IPS-18c (cell line): ENCODE results near the gene ACD.

Experiments
- H3K4me3 ChIP-seq: 2 replicates; pipeline ENCODE4 v1.7.0; 2013; ENCODE audit warnings: low read depth, mild to moderate bottlenecking, low read length, moderate library complexity; ENCODE audit not compliant: insufficient read depth
- H3K9me3 ChIP-seq: one replicate; pipeline ENCODE4 v1.6.1; 2013; ENCODE audit warnings: mild to moderate bottlenecking, low read length, moderate library complexity; ENCODE audit not compliant: control insufficient read depth, insufficient read depth

The ACD gene

DNA sequence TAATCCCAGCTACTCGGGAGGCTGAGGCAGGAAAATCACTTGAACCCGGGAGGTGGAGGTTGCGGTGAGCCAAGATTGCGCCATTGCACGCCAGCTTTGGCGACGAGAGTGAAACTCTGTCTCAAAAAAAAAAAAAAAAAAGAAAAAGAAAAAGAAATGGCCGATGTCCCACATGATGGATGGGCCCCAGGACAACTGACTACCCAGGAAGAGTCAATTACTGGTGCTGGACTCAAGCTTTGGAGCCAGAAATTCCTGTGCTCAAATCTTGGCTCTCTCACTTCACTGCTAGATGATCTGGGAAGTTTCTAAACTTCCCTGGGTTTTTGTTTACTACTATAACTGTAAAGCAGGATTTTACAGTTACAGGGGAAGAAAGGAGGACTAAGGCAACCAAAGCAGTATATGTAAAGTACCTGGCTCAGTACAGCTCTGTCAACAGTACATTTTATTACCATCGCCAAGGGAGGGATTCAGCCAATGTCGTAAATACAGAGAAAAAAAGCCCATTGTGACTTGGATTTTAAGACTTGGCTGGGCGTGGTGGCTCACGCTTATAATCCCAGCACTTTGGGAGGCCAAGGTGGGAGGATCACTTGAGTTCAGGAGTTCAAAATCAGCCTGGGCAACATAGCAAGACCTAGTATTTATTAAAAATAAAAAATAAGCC is 18.4 kb upstream of the ACD start:
- no peak overlapping the region for H3K4me3 ChIP-seq
- peaks cover 2% of the 10 kb centered on the region for H3K9me3 ChIP-seq

DNA sequence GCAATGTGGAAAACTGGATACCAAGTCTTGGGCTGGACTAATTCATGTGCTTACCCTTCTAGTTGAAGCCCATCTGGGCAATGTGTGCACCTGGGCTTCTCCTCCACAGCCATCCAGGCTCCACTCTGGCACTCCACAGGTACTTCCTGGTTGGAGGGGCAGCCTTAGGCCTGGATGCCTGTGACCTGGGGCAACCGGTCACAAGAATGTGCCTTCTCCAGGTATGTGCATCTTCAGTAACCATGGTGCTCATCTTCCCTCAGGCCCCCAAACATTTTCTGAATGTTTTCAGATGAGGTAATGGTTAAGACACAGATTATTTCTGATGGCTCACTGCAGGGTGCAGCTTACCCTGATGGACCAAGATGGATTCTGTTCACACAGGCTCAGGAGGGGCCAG is 17.7 kb upstream of the ACD start:
- H3K9me3 ChIP-seq: peaks cover 2% of the 10 kb centered on the region
- no peak overlapping the region for H3K4me3 ChIP-seq

DNA sequence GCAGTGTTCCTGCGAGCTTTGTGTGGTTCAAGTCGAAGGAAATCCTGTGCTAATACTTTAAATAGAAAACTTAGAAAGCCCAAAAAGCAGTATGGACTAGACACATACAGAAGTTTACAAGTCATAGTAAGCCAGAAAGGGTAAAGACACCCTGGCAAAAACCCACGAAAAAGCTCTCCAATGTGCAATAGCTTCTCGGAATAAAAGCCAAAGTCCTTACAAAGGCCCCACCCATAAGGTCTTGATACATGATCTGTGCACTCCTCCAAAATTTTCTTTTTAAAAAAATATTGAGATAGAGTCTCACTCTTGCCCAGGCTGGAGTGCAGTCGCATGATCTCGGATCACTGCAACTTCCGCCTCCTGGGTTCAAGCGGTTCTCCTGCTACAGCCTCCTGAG is 16.9 kb upstream of the ACD start:
- Histone ChIP-seq H3K4me3 (no peak overlapping the region), H3K9me3 (peaks cover 2% of the 10 kb centered on the region)

DNA sequence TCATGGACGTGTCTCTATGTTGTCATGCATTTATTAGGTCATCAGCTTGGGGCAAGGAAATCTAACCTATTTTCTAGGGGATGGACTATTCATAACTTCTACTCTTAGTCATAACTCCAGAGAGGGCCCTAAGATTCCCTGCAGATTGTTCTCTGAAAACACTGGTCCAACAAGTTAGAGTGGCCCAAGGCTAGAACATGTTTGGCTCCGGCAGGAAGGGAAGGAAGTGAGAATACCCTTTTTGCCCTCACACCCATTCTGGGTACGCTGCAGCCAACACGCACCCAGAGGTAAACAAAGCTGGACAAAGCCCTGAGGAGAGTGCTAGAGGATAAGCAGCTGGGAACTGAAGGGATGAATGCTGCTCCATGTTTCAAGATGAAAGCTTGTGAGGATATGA is 16.5 kb upstream of the ACD start:
- no peak overlapping the region for H3K4me3 ChIP-seq
- peaks cover 2% of the 10 kb centered on the region for H3K9me3 ChIP-seq

DNA sequence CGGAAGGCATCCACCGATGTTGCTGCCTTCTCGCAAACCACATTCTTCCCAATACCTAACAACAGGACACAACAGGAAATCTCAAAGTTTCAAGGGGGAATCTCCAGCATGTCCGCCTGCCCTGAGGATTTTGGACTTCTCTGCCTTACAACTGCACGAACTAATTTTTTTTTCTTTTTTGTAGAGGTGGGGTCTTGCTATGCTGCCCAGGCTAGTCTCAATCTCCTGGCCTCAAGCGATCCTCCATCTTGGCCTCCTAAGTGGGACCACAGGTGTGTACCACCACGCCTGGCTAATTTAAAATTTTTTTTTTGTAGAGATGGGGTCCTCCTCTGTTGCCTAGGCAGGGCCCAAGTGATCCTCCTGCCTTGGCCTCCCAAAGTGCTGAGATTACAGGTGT is 15.9 kb upstream of the ACD start:
- Histone ChIP-seq H3K9me3 (peaks cover 2% of the 10 kb centered on the region), H3K4me3 (no peak overlapping the region)

DNA sequence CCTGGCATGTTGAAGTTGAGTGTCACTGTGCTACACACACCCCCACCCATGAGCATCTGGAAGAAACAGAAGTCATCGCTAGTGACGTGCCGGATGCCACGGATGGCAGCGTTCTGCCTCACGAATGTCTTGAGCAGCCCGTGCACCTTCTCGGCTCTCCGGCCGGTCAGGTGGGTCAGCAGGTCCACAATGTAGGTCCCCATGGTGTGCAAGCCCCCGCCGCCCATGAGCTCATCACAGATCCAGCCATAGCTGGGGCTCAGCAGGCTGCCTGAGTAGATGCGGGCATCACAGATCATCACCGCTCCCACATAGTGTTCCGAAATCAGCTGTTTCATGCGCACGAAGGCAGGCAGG is 15.5 kb upstream of the ACD start:
- Histone ChIP-seq H3K4me3 (no peak overlapping the region), H3K9me3 (peaks cover 2% of the 10 kb centered on the region)

DNA sequence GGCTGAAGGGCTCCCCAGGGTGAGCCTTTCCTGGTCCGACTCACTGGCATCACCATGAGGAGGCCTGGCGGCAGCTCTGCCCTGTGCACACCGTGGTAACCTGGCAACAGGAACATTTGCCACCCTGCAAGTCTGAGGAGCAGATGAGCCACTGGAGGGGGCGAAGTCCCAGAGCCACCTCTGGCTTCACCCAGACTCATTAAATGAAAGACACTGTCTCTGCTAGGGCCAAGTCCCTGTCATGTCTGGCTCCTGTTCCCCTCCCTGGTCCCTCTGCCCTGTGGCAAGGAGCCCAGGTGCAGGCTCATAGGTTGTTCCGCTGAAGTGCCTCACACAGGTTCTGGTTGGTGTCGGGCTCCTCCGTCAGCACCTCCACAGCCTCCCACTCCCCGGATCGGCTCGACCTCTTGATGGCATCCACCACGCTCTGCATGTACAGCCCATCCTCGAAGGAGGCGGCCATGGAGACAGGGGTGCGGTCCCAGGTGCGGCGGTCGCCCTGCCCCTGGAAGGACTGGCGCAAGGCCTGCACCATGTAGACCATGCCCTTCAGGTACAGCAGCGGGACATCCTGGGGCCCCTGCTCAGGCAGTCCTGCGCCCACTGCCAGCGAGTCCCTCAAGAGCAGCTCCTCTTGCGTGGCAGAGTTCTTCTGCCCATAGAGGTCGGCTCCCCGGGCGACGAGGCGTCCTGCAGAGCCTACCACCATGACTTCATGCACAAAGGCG is 15.0 kb upstream of the ACD start:
- H3K9me3 ChIP-seq: peaks cover 2% of the 10 kb centered on the region
- H3K4me3 ChIP-seq: no peak overlapping the region

DNA sequence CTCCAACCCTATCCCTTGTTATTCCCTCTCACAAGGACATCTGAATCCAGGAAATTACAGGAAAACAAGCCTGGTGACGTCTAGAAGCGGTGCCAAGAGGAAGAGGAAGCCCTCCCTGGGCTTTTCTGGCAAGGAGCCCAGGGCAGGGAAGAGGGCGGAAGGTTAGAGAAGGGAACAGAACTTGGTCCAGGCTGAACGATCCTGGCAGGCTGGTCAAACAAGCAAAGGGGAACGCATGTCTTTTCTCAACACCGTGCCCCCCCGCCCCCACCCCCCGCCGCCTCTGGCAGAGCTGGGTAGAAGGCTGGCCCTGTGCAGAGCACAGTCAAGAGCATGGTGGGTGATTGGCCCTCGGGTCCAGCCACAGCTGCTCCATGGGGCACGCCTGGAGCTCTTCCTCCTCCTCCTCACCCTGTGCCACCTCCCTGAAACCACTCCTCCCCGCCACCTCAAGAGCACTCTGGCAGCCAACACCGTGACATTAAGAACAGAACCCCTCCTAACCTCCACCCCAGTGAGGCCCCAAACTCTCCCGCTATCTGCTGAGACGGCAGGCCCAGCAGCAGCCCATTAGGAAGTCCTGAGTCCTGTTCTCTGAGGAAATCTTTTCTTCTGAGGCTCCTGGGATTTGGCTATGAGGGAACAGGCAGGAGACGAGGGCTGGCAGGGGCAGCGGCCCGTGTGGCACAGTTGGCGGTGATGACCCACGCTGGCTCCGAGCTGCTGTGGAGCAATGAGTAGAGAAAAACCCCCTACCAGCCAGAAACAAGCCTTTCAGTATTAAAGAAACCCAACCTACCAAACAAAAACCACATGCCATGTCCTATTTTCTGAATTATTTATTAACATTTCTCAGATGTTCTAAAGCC is 13.9 kb upstream of the ACD start:
- H3K4me3 ChIP-seq: no peak overlapping the region
- peaks cover 2% of the 10 kb centered on the region for H3K9me3 ChIP-seq

DNA sequence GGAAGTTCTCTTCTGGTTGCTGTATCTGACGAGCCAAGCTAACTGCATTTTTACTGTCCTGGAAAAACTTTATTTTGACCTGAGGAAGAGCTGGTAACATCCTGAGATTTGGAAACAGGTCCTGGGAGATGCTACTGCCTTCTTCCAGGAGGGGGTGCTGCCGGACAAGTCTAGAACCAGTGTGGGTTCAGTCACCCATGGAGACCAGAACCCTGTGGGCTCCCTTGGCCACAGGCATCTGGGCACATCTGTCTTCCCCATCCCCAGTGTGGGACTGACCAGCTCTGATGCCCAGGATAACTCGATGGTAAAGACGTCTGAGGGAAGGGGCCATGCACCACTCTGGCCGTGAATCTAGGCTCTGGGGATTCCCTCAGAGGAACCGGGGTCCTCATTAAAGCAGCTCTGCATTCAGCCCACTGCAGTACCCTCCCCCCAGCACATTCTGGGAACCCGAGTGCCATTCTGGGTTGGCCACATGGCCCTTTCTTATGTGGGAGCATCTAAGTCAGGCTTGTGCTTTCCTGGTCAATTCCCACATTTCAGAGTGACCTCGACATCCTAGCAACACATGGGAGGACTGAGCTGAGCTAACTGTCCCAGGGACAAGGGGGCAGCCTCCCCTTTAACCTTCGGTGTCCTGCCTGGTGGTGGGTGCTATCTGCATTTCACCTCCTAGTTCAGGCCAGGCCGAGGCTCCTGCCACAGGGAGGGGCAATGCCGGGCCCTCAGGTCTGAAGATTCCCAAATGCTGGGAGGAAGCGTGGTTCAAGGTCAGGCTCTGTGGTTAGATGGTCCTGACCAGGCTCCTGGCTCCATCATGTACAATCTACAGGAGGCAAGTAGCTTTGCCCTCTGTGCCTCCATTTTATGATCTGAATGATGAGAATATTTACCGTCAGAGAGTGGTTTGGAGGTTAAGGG is 12.9 kb upstream of the ACD start:
- peaks cover 2% of the 10 kb centered on the region for H3K9me3 ChIP-seq
- H3K4me3 ChIP-seq: no peak overlapping the region

DNA sequence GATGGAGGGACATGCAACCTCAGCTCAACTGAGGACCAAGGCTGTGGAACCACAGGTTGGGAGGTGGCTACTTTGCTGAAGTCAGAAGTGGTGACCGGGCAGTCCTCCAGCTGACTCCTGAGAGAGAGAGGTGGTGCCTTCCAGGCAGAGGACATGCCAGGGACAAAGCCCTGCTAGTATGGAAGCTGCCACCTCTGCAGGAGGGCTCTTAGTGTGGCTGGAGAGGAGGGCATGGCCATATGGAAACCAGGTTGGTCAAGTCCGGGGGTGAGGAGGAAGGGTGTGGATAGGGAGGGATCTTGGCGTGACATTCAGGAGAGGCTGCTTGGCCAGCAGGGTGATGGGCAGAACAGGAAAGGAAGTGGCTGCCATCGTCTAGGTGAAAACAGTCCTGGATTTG is 12.2 kb upstream of the ACD start:
- H3K4me3 ChIP-seq: no peak overlapping the region
- peaks cover 2% of the 10 kb centered on the region for H3K9me3 ChIP-seq

DNA sequence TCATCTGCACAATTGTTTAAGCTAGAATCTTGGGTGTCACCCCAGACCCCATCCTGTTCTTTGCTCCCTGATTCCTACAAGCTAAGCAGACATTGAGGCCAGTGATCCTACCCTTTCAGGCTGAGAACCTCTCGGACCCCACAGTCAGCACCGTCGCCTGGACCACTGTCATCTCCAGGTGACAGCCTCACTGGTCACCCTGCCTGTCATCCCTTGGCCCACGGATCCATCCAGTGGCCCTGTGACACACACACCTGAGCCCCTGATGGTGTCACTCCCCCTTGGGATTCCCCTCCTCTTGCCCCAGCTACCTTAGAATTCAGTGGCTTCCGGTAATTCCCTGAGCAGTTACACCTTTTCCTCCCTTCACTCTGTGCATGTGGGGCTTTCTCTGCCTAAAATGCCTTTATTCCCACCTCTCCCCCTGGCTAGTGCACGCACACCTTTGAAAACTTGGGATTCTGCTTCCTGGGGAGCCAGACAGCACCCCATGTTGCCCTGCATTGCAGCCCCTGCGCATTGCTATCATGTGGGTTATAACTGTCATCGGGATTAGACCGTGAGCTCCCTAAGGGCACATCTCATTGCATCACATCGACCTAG is 9.5 kb upstream of the ACD start:
- Histone ChIP-seq H3K4me3 (no peak overlapping the region), H3K9me3 (no peaks in the 10 kb centered on the region)

DNA sequence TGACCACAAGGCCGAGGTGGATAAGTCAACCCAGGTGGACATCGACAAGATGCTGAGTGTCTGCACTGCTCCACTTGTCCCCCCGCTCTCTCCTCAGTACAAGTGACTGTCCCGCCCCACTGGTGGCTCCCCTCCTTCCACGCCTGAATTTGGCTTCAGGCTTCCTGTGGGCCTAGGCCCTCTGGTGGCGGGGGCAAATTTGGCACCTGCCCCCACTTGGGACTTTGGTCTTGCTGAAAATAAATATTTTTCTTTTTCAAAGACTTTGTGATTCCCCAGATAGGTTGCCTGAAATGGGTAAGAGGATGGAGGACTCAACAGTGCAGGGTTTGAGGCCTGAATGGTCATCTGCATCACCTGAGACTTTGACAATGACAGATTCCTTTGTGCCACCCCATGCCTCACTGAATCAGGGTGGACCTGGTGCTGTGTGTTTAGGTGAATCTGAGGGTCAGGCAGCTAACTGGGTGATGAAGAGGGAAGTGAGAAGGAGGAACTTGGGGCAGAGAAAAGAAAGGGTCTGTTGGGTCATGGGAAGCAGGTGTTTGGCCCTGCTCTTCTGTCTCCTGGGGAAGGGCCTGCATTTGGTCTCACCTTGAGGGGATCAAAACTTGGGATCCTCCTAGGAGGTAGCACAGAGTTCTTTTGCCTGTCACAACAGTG is 8.6 kb upstream of the ACD start:
- no peak overlapping the region for H3K4me3 ChIP-seq
- H3K9me3 ChIP-seq: no peaks in the 10 kb centered on the region

DNA sequence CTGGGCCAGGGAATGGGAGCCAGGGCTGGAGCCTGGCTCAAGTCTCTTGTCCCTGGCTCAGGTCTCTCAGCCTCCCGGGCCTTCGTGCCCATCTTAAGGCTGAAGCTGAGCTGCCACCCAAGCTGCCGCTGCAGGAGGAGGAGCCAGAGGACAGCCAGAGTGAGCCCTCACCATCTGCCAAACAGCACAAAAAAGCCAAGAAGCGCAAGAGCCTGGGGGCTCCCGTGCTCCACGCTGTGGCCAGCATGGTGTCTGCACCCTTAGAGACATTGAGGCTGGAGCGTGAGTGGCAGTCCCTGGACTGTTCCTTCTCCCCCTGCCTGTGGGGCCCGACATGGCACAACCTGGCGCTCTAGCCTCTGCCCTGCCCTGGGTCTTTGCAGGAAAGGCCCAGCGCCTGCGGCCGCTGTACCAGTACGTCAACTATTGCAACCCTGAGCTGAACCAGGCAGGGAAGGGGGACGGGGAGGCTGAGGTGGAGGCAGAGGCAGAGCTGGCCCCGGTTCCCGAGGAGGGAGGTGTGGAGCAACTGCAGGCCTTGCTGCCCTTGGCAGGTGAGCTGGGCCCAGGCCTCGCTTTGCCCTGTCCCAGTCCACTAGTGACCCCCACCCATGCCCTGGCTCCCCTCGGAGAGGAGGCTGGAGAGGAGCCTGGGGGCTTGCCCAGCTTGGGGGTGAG is 7.9 kb upstream of the ACD start:
- no peaks in the 10 kb centered on the region for H3K9me3 ChIP-seq
- 0 out of 2 replicates have a peak overlapping the region, but pooled peaks have one; percentile 9 for H3K4me3 ChIP-seq

DNA sequence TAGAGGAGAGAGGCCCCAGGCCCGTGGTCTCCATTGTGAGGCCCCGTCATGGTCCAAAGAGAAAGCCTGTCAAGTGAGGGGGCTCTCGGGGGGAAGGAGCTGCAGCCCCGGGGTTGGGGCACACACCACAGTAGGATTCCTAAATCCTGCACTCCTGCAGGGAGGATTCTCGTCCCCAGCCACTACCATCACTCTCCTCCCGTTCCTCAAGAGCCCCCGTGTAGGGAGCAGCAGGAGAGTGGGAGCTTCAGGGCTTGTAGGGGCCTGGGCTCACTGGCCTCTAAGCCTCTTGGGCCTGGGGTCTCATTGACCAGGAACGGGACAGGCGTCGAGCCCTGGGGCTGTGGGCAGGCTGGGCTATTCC is 7.4 kb upstream of the ACD start:
- peak overlapping the region; percentile 9 for H3K4me3 ChIP-seq
- H3K9me3 ChIP-seq: no peaks in the 10 kb centered on the region

DNA sequence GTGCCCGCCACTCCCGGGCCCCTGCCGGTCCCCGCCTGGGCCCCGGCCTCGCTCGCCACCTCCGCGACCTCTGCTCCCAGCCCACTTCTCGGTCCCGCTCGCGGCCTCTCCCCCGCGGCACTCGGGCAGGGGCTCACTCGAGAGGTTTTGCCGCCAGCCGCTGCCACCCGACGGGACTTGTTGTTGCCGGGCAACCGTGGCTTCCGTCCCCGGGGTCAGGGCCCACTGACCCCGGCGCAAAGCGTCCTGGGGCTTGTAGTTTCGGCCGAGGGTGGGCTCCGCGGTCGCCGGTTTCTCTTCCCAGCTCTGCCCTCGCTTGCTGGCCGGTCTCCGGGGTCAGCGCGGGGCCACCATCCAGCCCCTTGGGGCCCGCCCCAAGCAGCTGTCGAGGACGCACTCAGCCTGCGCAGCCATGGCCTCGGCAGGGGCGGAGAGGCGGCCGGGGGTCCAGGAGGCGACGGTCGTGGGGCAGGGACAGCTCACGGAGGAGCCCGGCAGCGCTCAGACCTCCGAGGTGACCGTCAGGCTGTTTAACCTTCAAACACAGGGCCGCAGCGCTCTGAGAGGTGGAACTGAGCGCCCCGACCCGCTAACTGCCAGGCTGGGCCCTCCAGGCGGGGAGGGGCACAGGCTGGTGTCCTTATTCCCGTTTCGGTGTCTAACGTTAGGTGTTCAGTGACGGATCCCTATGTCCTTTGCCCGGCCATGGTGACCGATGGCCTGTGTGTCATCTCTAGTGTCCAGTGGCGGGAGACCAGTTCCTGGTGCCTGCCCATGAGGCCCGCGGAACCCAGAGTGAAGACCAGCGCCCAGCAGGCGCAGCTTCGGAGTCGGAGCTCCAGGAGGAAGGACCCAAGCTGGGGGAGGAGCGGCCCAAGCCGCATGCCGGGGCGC is 6.7 kb upstream of the ACD start, which contains the start of the genes C16orf86 and ENKD1:
TSS of gene C16orf86 (plus strand) at position 256 of the 894 bp plus-strand sequence. CDS start at position 413, 157 bp downstream.
TSS of gene ENKD1 (minus strand) at position 192 of the 894 bp plus-strand sequence. CDS start 308 bp downstream, outside the sequence.
- no peaks in the 10 kb centered on the region for H3K9me3 ChIP-seq
- peak within 1 kb of the TSS; percentile 87 for H3K4me3 ChIP-seq
